ENCODE measurements around the gene TSPEAR. TPM values are rescaled to one million over a fixed set of nuclear protein-coding genes. Genes with fewer than 3 reads are reported as not detected.

The TSPEAR gene
- total and polyA plus RNA-seq, 2 of the 13 experiments (the other 11 are each of a cell fraction or from before 2014, with no cell fraction given): 0.07 to 0.32 TPM

DNA sequence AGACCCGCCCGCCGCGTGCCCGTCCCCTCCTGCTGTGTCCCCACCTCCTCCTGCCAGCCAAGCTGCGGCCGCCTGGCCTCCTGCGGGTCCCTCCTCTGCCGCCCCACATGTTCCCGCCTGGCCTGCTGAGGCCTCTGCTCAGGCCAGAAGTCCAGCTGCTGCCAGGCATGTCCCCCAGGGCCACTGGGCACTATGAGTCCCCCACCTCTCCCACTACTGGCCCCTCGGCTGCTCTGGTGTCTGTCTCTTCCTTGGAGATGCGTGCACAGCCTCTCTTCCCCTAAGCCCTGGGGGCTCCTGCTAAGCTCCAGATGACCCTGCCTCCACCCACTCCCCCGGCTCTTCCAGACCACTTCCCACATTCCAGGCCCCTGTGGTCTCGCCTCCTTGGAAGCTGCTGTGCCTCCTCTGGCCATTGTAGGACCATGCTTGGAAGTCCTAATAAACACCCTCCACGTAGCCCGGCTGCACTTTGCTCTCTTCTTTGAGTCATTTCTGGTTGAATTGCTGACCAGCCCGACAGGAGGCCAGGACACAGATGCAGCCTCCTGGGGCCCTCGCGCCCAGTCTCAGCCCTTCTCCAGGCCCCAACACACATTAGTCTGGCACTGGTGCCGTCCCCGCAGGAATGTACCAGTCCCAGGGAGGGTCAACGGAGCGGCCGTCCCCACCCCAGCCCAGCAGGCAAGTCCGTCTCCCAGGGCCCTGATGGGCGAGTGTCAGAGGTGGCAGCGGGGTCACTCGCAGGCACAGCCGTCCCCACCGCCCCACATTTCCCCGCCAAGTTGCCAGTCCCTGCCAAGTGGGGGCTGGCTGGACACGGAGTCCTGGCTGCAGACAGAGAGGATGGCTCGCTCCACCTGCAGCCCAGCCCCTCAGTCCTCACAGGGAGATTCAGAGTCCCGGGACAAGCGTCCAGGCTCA is 13.3 kb downstream of the TSPEAR start:
- Histone ChIP-seq H4K20me1 (ENCODE audit: insufficient read depth, low read length) (no peaks in the 10 kb centered on the region), H3K4me1 (ENCODE audit: insufficient read depth, low read length) (peaks cover 80% of the 10 kb centered on the region), H3K27me3 (ENCODE audit: control insufficient read depth in 1 of 2, insufficient read depth in 2 of 2, low read length in 2 of 2) (peaks cover 0 to 3% of the 10 kb centered on the region in 2 experiments; a peak in 1 of 5 replicates), H3K36me3 (replicated peaks in 1 of 2; ENCODE audit: control insufficient read depth in 1 of 2, insufficient read depth in 2 of 2, low read length in 2 of 2) (no peaks in the 10 kb centered on the region), H3K79me2 (ENCODE audit: insufficient read depth, low read length) (no peaks in the 10 kb centered on the region), H2AFZ (ENCODE audit: low read length) (no peak overlapping the region), H3K4me2 (ENCODE audit: low read depth, low read length) (peak overlapping the region; percentile 80), H3K9ac (ENCODE audit: insufficient read depth, low read depth, low read length) (peak overlapping the region; percentile 40), H3K4me3 (replicated peaks in 1 of 3; ENCODE audit: insufficient read depth in 1 of 3, low read depth in 2 of 3, low read length in 3 of 3) (peak overlapping the region; percentile 40 to 68 (median 44); a peak in 5 of 6 replicates), H3K27ac (ENCODE audit: extremely low read length, insufficient read depth, low read length) (peak overlapping the region; percentile 35), H3K9me3 (ENCODE audit: low read length) (peaks cover 10% of the 10 kb centered on the region)
- DNase-seq (ENCODE audit: low spot score) (peak; percentile 69), ATAC-seq (peak; percentile 77), FAIRE-seq (peak; percentile 46)
- in situ Hi-C loops (cut with HindIII; ENCODE audit: extremely low pct_ligation_motif_present, low pct_unique_long_range_greater_than_20kb) (no loop called here), intact Hi-C loops (cut with micrococcal nuclease; ENCODE audit: unreplicated experiment) (loop anchor here (10.0 kb wide), 1 partner anchor 63 kb away; the partner anchor contains the start of gene KRTAP10-10)
- BruUV-seq (replicated peaks): no TSS peak
- WGBS (ENCODE audit: low lambda C conversion rate): 22% methylated on average over 12 of the region's 35 CpGs
- CTCF ChIA-PET (ENCODE audit: low intra/inter-chr PET ratio, low total read pairs): no interaction called here
- POLR2A ChIA-PET: no interaction called here
- TF ChIP-seq ZNF792 (CRISPR knock-in tag; IDR thresholded peaks at IDR 0.05) (no peak), ZNF841 (CRISPR knock-in tag; IDR thresholded peaks at IDR 0.05; ENCODE audit: borderline replicate concordance) (no peak), PHF21A (CRISPR knock-in tag; IDR thresholded peaks at IDR 0.05) (peak; percentile 32; the same call in 1 of the 2 replicates), CHCHD3 (CRISPR knock-in tag; IDR thresholded peaks at IDR 0.05) (no peak), TAF15 (IDR thresholded peaks at IDR 0.05; ENCODE audit: low read depth, low read length, poor library complexity, severe bottlenecking) (no peak), RAD21 (CRISPR knock-in tag; IDR thresholded peaks at IDR 0.05) (0 out of 2 replicates have a peak, but pooled peaks have one; percentile 10), ZFP1 (CRISPR knock-in tag; IDR thresholded peaks at IDR 0.05) (no peak), MAFG (CRISPR knock-in tag; IDR thresholded peaks at IDR 0.05) (no peak), ZNF180 (CRISPR knock-in tag; IDR thresholded peaks at IDR 0.05; ENCODE audit: borderline replicate concordance, low read depth) (no peak)
- TF ChIP-seq, protein P1, sequence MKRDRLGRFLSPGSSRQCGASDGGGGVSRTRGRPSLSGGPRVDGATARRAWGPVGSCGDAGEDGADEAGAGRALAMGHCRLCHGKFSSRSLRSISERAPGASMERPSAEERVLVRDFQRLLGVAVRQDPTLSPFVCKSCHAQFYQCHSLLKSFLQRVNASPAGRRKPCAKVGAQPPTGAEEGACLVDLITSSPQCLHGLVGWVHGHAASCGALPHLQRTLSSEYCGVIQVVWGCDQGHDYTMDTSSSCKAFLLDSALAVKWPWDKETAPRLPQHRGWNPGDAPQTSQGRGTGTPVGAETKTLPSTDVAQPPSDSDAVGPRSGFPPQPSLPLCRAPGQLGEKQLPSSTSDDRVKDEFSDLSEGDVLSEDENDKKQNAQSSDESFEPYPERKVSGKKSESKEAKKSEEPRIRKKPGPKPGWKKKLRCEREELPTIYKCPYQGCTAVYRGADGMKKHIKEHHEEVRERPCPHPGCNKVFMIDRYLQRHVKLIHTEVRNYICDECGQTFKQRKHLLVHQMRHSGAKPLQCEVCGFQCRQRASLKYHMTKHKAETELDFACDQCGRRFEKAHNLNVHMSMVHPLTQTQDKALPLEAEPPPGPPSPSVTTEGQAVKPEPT (CRISPR knock-in tag; IDR thresholded peaks at IDR 0.05; ENCODE audit: low read depth): no peak
- TF ChIP-seq, protein P2, sequence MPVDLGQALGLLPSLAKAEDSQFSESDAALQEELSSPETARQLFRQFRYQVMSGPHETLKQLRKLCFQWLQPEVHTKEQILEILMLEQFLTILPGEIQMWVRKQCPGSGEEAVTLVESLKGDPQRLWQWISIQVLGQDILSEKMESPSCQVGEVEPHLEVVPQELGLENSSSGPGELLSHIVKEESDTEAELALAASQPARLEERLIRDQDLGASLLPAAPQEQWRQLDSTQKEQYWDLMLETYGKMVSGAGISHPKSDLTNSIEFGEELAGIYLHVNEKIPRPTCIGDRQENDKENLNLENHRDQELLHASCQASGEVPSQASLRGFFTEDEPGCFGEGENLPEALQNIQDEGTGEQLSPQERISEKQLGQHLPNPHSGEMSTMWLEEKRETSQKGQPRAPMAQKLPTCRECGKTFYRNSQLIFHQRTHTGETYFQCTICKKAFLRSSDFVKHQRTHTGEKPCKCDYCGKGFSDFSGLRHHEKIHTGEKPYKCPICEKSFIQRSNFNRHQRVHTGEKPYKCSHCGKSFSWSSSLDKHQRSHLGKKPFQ (CRISPR knock-in tag; IDR thresholded peaks at IDR 0.05; ENCODE audit: insufficient replicate concordance): no peak
- TF ChIP-seq, protein P3, sequence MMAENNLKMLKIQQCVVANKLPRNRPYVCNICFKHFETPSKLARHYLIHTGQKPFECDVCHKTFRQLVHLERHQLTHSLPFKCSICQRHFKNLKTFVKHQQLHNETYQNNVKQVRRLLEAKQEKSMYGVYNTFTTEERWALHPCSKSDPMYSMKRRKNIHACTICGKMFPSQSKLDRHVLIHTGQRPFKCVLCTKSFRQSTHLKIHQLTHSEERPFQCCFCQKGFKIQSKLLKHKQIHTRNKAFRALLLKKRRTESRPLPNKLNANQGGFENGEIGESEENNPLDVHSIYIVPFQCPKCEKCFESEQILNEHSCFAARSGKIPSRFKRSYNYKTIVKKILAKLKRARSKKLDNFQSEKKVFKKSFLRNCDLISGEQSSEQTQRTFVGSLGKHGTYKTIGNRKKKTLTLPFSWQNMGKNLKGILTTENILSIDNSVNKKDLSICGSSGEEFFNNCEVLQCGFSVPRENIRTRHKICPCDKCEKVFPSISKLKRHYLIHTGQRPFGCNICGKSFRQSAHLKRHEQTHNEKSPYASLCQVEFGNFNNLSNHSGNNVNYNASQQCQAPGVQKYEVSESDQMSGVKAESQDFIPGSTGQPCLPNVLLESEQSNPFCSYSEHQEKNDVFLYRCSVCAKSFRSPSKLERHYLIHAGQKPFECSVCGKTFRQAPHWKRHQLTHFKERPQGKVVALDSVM (CRISPR knock-in tag; IDR thresholded peaks at IDR 0.05): peak; percentile 85
- TF ChIP-seq, protein P4, sequence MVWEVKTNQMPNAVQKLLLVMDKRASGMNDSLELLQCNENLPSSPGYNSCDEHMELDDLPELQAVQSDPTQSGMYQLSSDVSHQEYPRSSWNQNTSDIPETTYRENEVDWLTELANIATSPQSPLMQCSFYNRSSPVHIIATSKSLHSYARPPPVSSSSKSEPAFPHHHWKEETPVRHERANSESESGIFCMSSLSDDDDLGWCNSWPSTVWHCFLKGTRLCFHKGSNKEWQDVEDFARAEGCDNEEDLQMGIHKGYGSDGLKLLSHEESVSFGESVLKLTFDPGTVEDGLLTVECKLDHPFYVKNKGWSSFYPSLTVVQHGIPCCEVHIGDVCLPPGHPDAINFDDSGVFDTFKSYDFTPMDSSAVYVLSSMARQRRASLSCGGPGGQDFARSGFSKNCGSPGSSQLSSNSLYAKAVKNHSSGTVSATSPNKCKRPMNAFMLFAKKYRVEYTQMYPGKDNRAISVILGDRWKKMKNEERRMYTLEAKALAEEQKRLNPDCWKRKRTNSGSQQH (CRISPR knock-in tag; IDR thresholded peaks at IDR 0.05; ENCODE audit: low read depth): no peak
- TF ChIP-seq, protein P5, sequence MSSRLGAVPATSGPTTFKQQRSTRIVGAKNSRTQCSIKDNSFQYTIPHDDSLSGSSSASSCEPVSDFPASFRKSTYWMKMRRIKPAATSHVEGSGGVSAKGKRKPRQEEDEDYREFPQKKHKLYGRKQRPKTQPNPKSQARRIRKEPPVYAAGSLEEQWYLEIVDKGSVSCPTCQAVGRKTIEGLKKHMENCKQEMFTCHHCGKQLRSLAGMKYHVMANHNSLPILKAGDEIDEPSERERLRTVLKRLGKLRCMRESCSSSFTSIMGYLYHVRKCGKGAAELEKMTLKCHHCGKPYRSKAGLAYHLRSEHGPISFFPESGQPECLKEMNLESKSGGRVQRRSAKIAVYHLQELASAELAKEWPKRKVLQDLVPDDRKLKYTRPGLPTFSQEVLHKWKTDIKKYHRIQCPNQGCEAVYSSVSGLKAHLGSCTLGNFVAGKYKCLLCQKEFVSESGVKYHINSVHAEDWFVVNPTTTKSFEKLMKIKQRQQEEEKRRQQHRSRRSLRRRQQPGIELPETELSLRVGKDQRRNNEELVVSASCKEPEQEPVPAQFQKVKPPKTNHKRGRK (CRISPR knock-in tag; IDR thresholded peaks at IDR 0.05): no peak
